NCI-H2081 treated with DMSO at 0.1 percent for 48 hours (cell line): ENCODE measurements around the gene HAL.

ENCODE experiments used
- DNase-seq: peaks from one replicate; lab custom pipeline; 2025; lab: John Stamatoyannopoulos, UW

The HAL gene

DNA sequence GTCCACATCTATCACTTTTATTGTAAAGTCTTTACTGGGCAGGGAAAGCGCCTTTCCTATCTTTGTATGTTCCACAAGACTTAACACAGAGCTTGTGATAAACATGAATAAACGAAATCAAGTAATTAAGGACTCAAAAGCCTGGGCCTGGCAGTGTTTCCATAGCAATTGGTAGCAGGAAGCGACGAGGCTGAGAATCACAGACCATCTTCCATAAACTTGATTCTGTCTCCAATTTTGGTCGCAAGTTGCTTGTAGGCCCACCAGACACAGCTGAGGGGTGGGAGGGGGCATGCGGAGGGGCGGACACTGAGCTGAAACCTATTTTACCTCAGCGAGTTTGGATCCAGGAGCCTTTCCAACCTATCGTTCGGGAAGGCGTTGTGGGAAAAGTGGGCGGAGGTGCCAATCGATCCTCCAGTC, 54.0 kb downstream of the HAL start:
- no peak for DNase-seq

DNA sequence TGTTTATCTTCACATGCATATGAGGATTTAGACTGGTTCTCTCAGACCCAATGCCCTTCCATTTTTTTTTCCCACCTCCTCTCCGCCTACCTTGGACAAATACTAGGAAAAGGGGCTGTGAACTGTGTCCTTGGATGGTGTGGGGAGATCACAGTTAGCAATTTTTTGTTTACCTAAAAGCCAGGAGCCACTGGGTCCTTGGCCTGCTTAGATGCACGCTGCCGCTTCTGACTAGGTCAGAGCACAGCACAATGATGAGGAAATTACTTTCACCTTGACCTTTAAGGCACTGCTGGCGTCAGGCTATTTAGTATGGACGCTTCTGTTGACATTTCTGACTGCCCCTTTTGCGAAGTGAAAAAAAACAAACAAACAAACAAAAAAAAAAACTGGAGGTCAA, 55.6 kb downstream of the HAL start:
- no peak for DNase-seq
